G401 (cell line): ENCODE measurements around the gene ADGRA1. TPM values are rescaled to one million over a fixed set of nuclear protein-coding genes. Genes with fewer than 3 reads are reported as not detected.
A peak's percentile ranks its signal among the peaks of the same experiment; 100 is the strongest.
"Not testable (repeated sequence)": the region's sequence is repeated elsewhere in the genome, so short reads cannot be mapped to it uniquely, and the experiment has no call there.

Experiments used
- DNase-seq: peaks from one replicate; pipeline ENCODE4 v3.0.0-alpha.2; 2015; ENCODE audit warnings: low spot score
- in situ Hi-C: cut with HindIII; loops from 2 replicates; pipeline ENCODE4 v1.10.0; 2016; ENCODE audit warnings: low sequenced_read_pairs, mixed read lengths
- total RNA-seq: library from RNA; depleted of rRNA; stranded (reverse); fragments of >200 nt; shearing (Covaris generic); gene quantifications from 2 replicates; pipeline ENCODE4 v1.2.3, GENCODE V29; 2014

ADGRA1 gene
- total RNA-seq, 1 experiment from 2014 or later = not detected

- in situ Hi-C loops = no loop called here
- DNase-seq = no peak
Observed at GRCh38 chr10:133164816-133165555, 77.3 kb downstream of the ADGRA1 start.

- in situ Hi-C loops = no loop called here
- no peak for DNase-seq
Observed at GRCh38 chr10:133165556-133166503, 78.1 kb downstream of the ADGRA1 start.

- no peak for DNase-seq
- in situ Hi-C loops = no loop called here
Observed at GRCh38 chr10:133166504-133166827, 78.7 kb downstream of the ADGRA1 start.

GRCh38 chr10:133166828-133167692 is 79.3 kb downstream of the ADGRA1 start:
- in situ Hi-C loops = no loop called here
- peak; percentile 90 for DNase-seq

GRCh38 chr10:133167693-133168616 is 80.2 kb downstream of the ADGRA1 start:
- DNase-seq = no peak
- in situ Hi-C loops = no loop called here

- no peak for DNase-seq
- in situ Hi-C loops = no loop called here
Observed at GRCh38 chr10:133168617-133169031, 80.9 kb downstream of the ADGRA1 start.

- in situ Hi-C loops = no loop called here
- DNase-seq = no peak
Observed at GRCh38 chr10:133169173-133169947, 81.6 kb downstream of the ADGRA1 start.

- in situ Hi-C loops = no loop called here
- peak; percentile 72 for DNase-seq
Observed at GRCh38 chr10:133170092-133170491, 82.4 kb downstream of the ADGRA1 start.

- in situ Hi-C loops = no loop called here
- no peak for DNase-seq
Observed at GRCh38 chr10:133173860-133174640, 86.3 kb downstream of the ADGRA1 start.

- DNase-seq = no peak
- in situ Hi-C loops = no loop called here
Observed at GRCh38 chr10:133174689-133175263, 87.1 kb downstream of the ADGRA1 start.

GRCh38 chr10:133175624-133176023 is 87.9 kb downstream of the ADGRA1 start:
- DNase-seq, in situ Hi-C loops: not testable (repeated sequence)

GRCh38 chr10:133176546-133176945 is 88.8 kb downstream of the ADGRA1 start:
- DNase-seq = peak; percentile 48
- in situ Hi-C loops = no loop called here

- in situ Hi-C loops = no loop called here
- no peak for DNase-seq
Observed at GRCh38 chr10:133177380-133178157, 89.8 kb downstream of the ADGRA1 start.

- DNase-seq = no peak
- in situ Hi-C loops = no loop called here
Observed at GRCh38 chr10:133178357-133179127, 90.8 kb downstream of the ADGRA1 start.

GRCh38 chr10:133179128-133179520 is 91.4 kb downstream of the ADGRA1 start:
- no peak for DNase-seq
- in situ Hi-C loops = no loop called here
